Amniotic epithelial cell (primary cell): ENCODE results near the gene CTNNA2.
"Not testable (repeated sequence)": the region's sequence is repeated elsewhere in the genome, so short reads cannot be mapped to it uniquely, and the experiment has no call there.

Experiments used
- DNase-seq: peaks from one replicate; pipeline ENCODE4 v3.0.0-alpha.2; 2010; ENCODE audit warnings: low read depth

CTNNA2 gene

DNA sequence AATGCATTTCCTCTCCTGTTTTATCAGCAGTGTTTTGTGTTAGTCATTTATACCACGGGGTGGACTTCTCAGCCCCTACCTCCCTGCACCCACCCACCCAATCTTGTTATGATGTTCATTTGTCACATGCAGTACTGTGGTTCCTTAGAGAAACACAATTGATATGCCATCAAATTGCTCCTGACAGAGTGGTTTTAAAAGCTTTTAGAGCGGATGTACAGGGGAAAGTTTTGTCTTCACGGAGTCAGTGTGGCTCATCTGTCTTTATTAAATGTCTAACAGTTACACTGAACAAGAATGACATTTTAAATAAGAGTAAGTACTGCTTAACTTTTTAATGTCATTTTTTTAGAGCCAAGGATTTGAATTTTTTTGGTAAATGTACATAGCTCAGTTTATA lies 634.8 kb downstream of the CTNNA2 start:
- no peak for DNase-seq

- DNase-seq = no peak
Observed at GRCh38 chr2:80148906-80149305, 636.1 kb downstream of the CTNNA2 start.

DNA sequence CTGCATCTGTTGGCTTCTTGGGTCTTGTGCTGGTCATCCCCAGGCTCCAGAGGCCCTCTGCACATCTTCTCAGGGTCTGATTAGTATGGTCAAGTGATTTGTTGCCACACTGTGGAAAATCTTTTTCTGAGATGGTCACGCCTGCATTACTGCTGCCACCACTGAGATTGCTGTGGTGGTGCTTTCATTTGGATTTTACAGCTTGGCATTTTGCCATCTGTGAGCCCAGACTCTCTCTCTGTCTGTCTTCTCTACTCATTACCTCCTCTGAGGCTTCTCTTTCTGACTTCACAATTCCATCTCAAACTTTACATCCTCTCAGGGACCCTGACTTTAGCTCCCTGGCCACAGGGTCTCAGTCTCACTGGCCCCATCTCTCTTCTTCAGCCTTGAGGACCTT lies 637.1 kb downstream of the CTNNA2 start:
- no peak for DNase-seq

DNA sequence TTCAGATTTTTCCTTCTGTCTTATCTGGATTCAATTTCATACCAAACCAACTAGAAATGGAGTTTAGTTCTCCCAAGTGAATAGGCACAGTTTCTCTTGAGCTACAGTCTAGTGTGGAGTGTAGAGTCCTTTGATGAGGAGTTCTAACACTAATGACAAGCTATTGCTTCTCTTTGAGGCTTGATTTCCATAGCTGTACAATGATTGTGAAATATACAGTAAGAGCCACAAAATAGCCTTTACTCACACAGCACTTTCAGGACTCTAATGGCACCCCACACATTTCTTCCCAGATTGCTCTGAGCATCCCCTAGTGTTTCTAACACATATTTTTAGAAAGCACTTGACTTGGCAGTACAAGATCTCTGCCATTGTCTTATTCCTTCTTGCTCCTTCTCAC lies 638.4 kb downstream of the CTNNA2 start:
- no peak for DNase-seq

DNA sequence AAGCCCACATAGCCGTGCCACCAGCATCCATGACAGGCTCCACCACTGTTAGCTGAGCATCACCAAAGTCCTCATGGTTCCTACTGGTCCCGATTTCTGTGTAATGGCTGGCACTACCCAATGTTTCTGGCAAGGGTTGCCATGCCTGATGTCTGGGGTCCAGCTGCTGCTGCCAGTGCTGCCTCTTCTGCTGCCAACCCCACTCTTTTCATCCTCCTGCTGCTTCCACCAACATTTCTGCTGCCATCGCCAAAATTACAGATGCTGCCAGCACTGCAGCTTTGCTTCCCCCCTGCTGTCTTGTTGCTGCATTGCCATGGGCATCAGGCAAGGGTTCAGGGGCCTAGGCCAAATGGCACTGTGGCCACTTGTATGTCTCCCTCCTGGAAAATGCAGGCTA lies 638.8 kb downstream of the CTNNA2 start:
- DNase-seq = no peak

GRCh38 chr2:80153151-80153550 lies 640.3 kb downstream of the CTNNA2 start:
- no peak for DNase-seq

- DNase-seq = no peak
Observed at GRCh38 chr2:80153768-80154167, 640.9 kb downstream of the CTNNA2 start.

DNA sequence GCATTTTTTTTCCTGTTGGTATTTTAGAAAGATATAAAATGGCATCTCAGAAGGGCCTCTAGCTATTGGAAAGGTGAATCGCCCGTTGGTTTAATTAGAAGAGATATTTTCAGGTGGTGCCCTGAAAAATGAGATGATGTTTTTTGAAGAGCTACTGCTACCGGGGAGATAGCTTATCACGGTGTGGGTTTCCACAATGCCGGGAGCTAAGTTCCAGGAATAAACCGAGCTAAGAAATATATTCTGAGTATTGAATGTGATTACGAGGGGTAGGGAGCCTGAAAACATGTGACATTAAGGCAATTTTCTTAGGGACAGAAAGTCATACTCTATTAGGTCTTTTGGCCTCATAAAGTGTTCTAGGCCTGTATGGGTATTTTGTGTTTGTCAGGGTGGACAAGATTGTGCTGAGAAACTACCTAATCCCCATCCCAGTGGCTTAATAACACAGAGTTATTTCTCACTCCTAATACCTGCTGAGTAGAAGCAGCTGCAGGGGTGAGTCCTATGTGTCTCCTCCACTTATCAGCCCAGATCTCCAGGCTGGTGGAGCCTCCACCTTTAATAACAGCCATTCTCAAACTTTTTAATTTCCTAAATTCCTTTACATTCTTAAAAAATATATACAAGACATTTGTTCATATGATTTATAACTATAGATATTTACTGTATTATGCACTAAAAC lies 641.5 kb downstream of the CTNNA2 start:
- no peak for DNase-seq

GRCh38 chr2:80164375-80164774 lies 651.5 kb downstream of the CTNNA2 start:
- DNase-seq = no peak

- DNase-seq = no peak
Observed at GRCh38 chr2:80166483-80167171, 653.8 kb downstream of the CTNNA2 start.

- peak; percentile 1 for DNase-seq
Observed at GRCh38 chr2:80167284-80167808, 654.5 kb downstream of the CTNNA2 start.

DNA sequence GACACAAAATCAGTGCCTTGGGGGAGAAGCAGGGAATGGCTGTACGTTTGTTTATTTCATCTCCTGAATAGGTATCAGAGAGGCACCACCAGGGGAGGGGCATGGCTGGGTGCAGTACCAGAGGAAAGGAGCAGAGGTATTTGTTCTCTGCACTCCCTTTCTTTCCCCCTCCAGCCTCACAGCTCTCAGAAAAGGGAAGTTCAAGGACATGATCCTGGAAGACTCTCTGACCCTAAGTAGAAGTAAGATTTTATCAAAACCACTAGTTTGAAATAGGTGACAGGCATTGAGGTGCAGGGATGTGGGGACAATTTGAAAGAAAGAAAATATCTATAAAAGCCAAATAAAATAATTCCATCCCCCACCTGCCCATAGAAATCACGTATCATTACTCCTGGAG lies 655.2 kb downstream of the CTNNA2 start:
- DNase-seq = no peak

- no peak for DNase-seq
Observed at GRCh38 chr2:80168801-80169200, 656.0 kb downstream of the CTNNA2 start.

DNA sequence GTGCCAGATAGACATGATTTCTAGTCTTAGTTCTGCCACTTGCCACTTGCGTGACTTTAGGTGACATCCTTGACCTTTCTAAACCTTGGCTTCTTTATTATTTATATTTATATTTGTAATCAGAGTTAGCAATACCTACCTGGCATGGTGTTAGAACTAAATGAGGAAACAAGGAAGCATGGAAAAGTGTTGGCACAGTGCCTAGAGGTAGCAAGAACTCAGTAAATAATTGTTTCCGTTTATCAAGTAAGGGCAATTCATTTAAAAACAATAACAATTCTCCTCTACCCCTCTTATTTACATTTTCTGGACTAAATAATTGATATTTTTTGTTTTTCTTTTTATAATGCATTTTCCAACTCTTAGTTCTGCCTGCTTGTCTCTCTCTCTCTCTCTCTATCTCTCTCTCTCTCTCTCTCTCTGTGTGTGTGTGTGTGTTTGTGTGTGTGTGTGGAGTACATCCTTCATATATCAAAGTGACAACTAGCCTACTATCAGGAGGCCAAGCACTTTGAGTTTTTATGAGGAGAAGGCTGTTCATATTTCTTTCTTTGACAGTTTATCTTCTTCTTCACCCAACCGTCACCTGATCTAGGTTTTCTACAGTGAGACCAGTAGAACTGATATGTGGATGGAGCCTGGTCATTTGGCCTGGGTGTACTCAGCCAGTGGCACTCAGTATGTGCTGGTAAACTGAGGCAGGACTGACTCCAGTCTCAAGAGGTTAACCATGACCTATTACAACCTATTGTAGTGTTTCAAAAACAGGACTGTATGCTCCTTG lies 657.2 kb downstream of the CTNNA2 start:
- no peak for DNase-seq

- DNase-seq = no peak
Observed at GRCh38 chr2:80185091-80185490, 672.2 kb downstream of the CTNNA2 start.

GRCh38 chr2:80186262-80186661 lies 673.4 kb downstream of the CTNNA2 start:
- no peak for DNase-seq

DNA sequence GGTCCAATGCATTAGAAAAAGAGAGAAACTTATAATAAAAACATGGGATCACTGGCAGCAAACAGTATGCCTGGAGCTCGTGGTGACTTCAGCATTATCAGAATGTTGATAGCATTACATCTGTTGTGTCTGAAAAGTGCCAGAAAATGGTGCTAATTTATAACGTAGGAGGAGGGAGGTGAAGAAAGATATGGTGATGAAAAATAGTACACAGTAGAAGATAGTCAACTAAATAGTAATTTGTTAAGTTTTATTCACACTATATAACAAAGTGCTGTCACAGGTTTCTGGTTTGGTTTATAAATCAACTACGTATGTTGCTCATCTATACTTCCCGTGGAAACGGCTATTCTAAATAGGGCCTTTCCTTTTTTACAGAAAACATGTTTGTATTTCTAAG lies 674.3 kb downstream of the CTNNA2 start:
- DNase-seq = no peak

- no peak for DNase-seq
Observed at GRCh38 chr2:80190166-80190565, 677.3 kb downstream of the CTNNA2 start.

- no peak for DNase-seq
Observed at GRCh38 chr2:80193566-80193965, 680.7 kb downstream of the CTNNA2 start.

- no peak for DNase-seq
Observed at GRCh38 chr2:80195034-80195433, 682.2 kb downstream of the CTNNA2 start.

DNA sequence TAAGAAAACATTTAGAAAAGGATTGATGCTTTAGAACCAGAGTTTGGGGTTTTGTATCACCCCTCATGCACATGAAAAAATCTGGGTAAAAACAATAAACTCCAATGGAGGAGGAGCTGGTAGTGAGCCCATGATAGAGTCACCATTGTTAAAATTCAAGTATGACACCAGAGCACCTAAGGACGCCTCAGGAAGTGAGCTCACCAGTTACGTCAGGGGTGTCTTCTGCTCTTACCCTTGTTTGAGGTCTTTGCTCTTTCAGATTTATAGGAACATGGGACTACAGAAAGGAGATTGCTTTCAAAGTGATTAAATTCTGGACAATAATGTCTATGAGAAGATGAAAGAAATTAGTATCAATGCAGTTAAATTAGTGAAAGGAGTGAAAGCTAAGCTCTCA lies 685.2 kb downstream of the CTNNA2 start:
- DNase-seq = no peak

DNA sequence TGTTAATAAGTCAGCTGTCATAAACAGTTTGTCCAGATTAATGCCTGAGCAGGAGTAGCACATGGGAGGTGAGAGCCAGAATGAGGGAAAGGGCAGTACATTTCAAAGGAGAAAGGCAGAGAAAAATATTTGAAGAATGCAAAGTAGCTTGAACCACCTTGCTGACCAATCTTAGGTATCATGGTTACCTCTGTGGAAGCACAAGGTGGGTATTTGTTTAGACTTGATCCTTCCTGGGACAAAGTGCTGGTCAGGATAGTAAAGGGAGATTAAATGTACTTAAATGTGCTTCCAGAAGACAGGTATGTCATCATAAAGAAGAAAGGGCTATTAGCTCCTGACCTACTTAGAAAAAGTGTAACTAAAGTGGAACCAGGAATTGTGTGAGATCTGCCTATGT lies 686.7 kb downstream of the CTNNA2 start:
- no peak for DNase-seq

- not testable (repeated sequence) for DNase-seq
Observed at GRCh38 chr2:80203929-80204328, 691.1 kb downstream of the CTNNA2 start.
